Nephron (organoid): Measurements from ENCODE around the gene UBR2.

Experiments
- H3K27ac Mint-ChIP-seq, 3 experiments: 2 replicates each; pipeline ENCODE4 v1.8.0; 2020; ENCODE audit warnings: mixed read lengths in 3 of 3, mild to moderate bottlenecking in 2 of 3, moderate library complexity in 1 of 3
- H3K27me3 Mint-ChIP-seq: 2 replicates; pipeline ENCODE4 v1.8.0; 2021; ENCODE audit warnings: low read depth, mild to moderate bottlenecking, moderate library complexity, mixed read lengths
- H3K36me3 Mint-ChIP-seq: 2 replicates; pipeline ENCODE4 v1.8.0; 2020; ENCODE audit warnings: low read depth, mixed read lengths
- H3K4me1 Mint-ChIP-seq: 2 replicates; pipeline ENCODE4 v1.8.0; 2020; ENCODE audit warnings: mixed read lengths
- H3K4me3 Mint-ChIP-seq, 3 experiments: 2 replicates each; pipeline ENCODE4 v1.8.0; 2020; ENCODE audit warnings: mild to moderate bottlenecking in 3 of 3, mixed read lengths in 3 of 3, moderate library complexity in 2 of 3
- H3K9me3 Mint-ChIP-seq: 2 replicates; pipeline ENCODE4 v1.8.0; 2020; ENCODE audit warnings: mixed read lengths
- CTCF ChIP-seq, 3 experiments: fragments of 200-600 bp; sonication (generic); IDR thresholded peaks; one replicate each; pipeline ENCODE4 v1.5.0; 2021; ENCODE audit warnings: antibody characterized with exemption in 3 of 3; ENCODE audit not compliant: unreplicated experiment in 3 of 3

The UBR2 gene

DNA sequence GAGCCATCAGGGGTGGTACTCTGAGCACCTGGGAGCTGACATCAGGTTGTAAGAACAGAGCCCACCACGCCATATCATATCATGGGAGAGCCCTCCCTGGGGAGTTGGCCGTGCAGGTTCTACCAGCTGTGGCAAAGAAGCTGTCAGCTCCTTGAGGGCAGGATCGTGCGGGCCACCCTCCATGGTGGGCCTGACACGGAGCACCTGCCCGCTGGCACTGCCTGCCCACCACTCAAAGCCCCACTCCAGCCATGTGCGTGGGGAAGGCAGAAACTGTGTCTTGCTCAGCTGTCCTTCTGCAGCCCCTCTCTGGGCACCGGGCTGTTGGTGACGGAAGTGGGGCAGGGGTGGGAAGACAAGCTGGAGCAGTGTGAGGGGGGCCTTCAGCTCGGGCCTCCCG, 144.3 kb downstream of the UBR2 start:
- H3K27ac Mint-ChIP-seq, result no peak overlapping the region
- peaks cover 13% of the 10 kb centered on the region for H3K4me1 Mint-ChIP-seq
- no peaks in the 10 kb centered on the region for H3K36me3 Mint-ChIP-seq
- no peak for TF ChIP-seq CTCF (IDR thresholded peaks at IDR 0.05; ENCODE audit: unreplicated experiment in 3 of 3)
- no peaks in the 10 kb centered on the region for H3K27me3 Mint-ChIP-seq
- peaks cover 13% of the 10 kb centered on the region for H3K9me3 Mint-ChIP-seq
- H3K4me3 Mint-ChIP-seq, result no peak overlapping the region

DNA sequence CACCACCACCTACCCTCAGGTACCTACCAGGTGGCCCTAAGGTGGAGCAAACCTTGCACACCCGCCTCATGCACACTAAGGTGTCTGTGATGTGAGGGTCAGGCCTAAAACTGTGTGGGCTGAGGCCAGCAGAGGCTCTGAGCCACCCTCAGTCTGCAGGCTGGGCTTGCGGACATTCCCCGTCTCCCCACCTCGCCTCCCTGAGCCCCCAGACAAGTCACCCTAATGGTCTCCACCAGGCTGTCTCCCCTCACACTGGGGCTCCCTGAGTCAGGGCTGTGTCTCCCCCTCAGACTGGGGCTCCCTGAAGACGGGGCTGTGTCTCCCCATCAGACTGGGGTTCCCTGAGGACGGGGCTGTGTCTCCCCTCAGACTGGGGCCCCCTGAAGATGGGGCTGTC, 146.0 kb downstream of the UBR2 start:
- H3K27me3 Mint-ChIP-seq, result no peaks in the 10 kb centered on the region
- no peak overlapping the region for H3K4me3 Mint-ChIP-seq
- TF ChIP-seq CTCF (IDR thresholded peaks at IDR 0.05; ENCODE audit: unreplicated experiment in 3 of 3), result no peak
- peaks cover 13% of the 10 kb centered on the region for H3K9me3 Mint-ChIP-seq
- no peak overlapping the region for H3K27ac Mint-ChIP-seq
- peaks cover 7% of the 10 kb centered on the region for H3K4me1 Mint-ChIP-seq
- no peaks in the 10 kb centered on the region for H3K36me3 Mint-ChIP-seq

GRCh38 chr6:42710316-42710715, 146.5 kb downstream of the UBR2 start:
- Mint-ChIP-seq H3K9me3 (peaks cover 13% of the 10 kb centered on the region), H3K4me3 (no peak overlapping the region), H3K36me3 (no peaks in the 10 kb centered on the region), H3K27me3 (no peaks in the 10 kb centered on the region), H3K27ac (no peak overlapping the region), H3K4me1 (peaks cover 7% of the 10 kb centered on the region)
- no peak for TF ChIP-seq CTCF (IDR thresholded peaks at IDR 0.05; ENCODE audit: unreplicated experiment in 3 of 3)

GRCh38 chr6:42711930-42712329, 148.1 kb downstream of the UBR2 start:
- TF ChIP-seq CTCF (IDR thresholded peaks at IDR 0.05; ENCODE audit: unreplicated experiment in 3 of 3), result no peak
- Mint-ChIP-seq H3K9me3 (peaks cover 13% of the 10 kb centered on the region), H3K36me3 (no peaks in the 10 kb centered on the region), H3K27ac (no peak overlapping the region), H3K4me1 (peaks cover 7% of the 10 kb centered on the region), H3K4me3 (no peak overlapping the region), H3K27me3 (no peaks in the 10 kb centered on the region)

GRCh38 chr6:42714098-42714761, 150.4 kb downstream of the UBR2 start:
- TF ChIP-seq CTCF (IDR thresholded peaks at IDR 0.05; ENCODE audit: unreplicated experiment in 3 of 3), result no peak
- H3K36me3 Mint-ChIP-seq, result no peaks in the 10 kb centered on the region
- H3K27me3 Mint-ChIP-seq, result no peaks in the 10 kb centered on the region
- no peak overlapping the region for H3K4me3 Mint-ChIP-seq
- H3K4me1 Mint-ChIP-seq, result peaks cover 7% of the 10 kb centered on the region
- no peak overlapping the region for H3K27ac Mint-ChIP-seq
- H3K9me3 Mint-ChIP-seq, result peaks cover 13% of the 10 kb centered on the region

DNA sequence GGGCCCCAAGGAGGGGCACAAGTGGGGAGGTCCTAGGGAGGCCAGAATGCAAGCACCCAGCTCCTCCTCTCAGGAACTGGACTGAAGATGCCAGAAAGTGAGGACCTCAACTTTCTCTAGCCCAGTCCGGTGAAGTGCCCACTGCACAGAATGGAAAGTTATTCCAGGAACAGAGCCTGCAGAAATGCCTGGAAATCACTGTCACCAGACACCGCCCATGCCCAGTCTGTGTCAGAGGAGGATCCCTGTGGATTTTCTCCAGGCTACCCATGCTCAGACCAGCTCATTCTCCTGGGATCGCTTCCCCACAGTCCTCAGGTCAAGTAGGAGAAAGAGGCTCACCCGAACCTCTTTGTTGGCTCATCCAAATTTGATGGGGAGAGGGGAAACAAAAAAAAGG, 152.0 kb downstream of the UBR2 start:
- H3K36me3 Mint-ChIP-seq, result no peaks in the 10 kb centered on the region
- no peak overlapping the region for H3K4me3 Mint-ChIP-seq
- H3K27me3 Mint-ChIP-seq, result peaks cover 10% of the 10 kb centered on the region
- H3K9me3 Mint-ChIP-seq, result peaks cover 8% of the 10 kb centered on the region
- no peaks in the 10 kb centered on the region for H3K4me1 Mint-ChIP-seq
- TF ChIP-seq CTCF (IDR thresholded peaks at IDR 0.05; ENCODE audit: unreplicated experiment in 3 of 3), result no peak
- no peak overlapping the region for H3K27ac Mint-ChIP-seq
